ENCODE data around the gene NHLRC1. TPM values are rescaled to one million over a fixed set of nuclear protein-coding genes. Genes with fewer than 3 reads are reported as not detected.

NHLRC1 gene
- total RNA-seq, 4 donors from 2014 or later = 3.5 to 7.9 (median 6.0) TPM

GRCh38 chr6:18070486-18070885, 52.0 kb downstream of the NHLRC1 start:
- H3K27me3 ChIP-seq = no peaks in the 10 kb centered on the region
- no peak overlapping the region for H3K4me3 ChIP-seq
- no peaks in the 10 kb centered on the region for H3K9me3 ChIP-seq
- no peaks in the 10 kb centered on the region for H3K36me3 ChIP-seq
- TF ChIP-seq POLR2AphosphoS5 (IDR thresholded peaks at IDR 0.05) = no peak
- TF ChIP-seq POLR2A (IDR thresholded peaks at IDR 0.05) = no peak
- TF ChIP-seq CTCF (IDR thresholded peaks at IDR 0.05) = no peak
- no peak for TF ChIP-seq EP300 (IDR thresholded peaks at IDR 0.05)
- H3K4me1 ChIP-seq = no peaks in the 10 kb centered on the region
- H3K27ac ChIP-seq = no peak overlapping the region
- 94% methylated on average over 9 of the region's 9 CpGs for WGBS
- no peak for DNase-seq (ENCODE audit: low spot score in 2 of 2)

Other genes with a start within 250 kb of the NHLRC1 start
- 10 to 100 TPM; 73.0 to 91.9 (median 78.9) TPM for gene KIF13A, start 135.0 kb downstream of the NHLRC1 start, total RNA-seq
- 10 to 100 TPM in 2 of 4 donors, 1 to 10 TPM in 2; 6.7 to 14.4 (median 9.7) TPM for gene TPMT, start 32.4 kb upstream of the NHLRC1 start, total RNA-seq
- gene KDM1B, start 32.7 kb upstream of the NHLRC1 start, total RNA-seq = 10 to 100 TPM; 28.3 to 32.5 (median 29.6) TPM
- gene DEK, start 141.9 kb upstream of the NHLRC1 start, total RNA-seq = 10 to 100 TPM; 57.6 to 90.3 (median 64.4) TPM

All from suprapubic skin (tissue), 4 donors.